Measurements from ENCODE around the gene PSORS1C1. TPM values are rescaled to one million over a fixed set of nuclear protein-coding genes. Genes with fewer than 3 reads are reported as not detected.

Gene PSORS1C1
- total and polyA plus RNA-seq, 2 experiments from 2014 or later, result 1.4 to 4.6 TPM

DNA sequence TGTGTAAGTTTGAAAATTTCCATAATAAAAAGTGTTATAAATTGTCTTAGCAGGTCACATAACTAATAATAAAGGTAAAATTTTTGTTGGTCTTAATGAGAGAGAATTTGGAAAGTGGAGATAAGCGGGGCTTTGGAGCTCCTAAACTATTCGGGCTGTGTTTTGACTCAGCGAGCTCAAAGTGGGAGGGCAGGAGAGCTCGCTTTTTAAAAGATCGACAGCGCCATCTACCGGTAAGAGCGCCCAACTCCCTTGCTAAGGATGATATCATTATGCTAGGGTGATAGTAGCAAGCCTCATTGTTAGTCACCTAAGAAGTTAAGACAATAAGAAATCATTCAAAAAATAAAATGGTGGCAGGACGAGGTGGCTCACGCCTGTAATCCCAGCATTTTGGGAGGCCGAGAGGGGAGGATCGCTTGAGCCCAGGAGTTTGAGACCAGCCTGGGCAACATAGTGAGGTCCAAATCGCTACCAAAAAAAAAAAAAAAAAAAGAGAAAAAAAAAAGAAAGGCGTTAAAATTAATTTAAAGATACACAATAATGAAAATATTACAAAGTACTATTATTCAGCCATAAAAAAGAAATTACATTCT is 27.0 kb upstream of the PSORS1C1 start:
- Histone ChIP-seq H3K27ac (peak overlapping the region; percentile 6), H3K9me2 (replicated peaks; ENCODE audit: insufficient read depth) (no peaks in the 10 kb centered on the region), H3K4me1 (ENCODE audit: insufficient read depth) (peaks cover 8% of the 10 kb centered on the region), H3K9me3 (ENCODE audit: low read depth) (no peaks in the 10 kb centered on the region), H3K27me3 (no peaks in the 10 kb centered on the region), H3K4me3 (no peak overlapping the region), H3K36me3 (replicated peaks; ENCODE audit: insufficient read depth, low read depth) (no peaks in the 10 kb centered on the region), H4K20me1 (ENCODE audit: insufficient read depth, poor library complexity, severe bottlenecking) (no peaks in the 10 kb centered on the region), H3K79me2 (no peaks in the 10 kb centered on the region), H2AFZ (no peak overlapping the region), H3K4me2 (peak overlapping the region; percentile 9)
- TF ChIP-seq EZH2 (IDR thresholded peaks at IDR 0.05; ENCODE audit: borderline replicate concordance) (no peak), EZH2phosphoT487 (IDR thresholded peaks at IDR 0.05; ENCODE audit: low read depth, severe bottlenecking, unreplicated experiment) (no peak)
- TF ChIP-seq, protein P1, sequence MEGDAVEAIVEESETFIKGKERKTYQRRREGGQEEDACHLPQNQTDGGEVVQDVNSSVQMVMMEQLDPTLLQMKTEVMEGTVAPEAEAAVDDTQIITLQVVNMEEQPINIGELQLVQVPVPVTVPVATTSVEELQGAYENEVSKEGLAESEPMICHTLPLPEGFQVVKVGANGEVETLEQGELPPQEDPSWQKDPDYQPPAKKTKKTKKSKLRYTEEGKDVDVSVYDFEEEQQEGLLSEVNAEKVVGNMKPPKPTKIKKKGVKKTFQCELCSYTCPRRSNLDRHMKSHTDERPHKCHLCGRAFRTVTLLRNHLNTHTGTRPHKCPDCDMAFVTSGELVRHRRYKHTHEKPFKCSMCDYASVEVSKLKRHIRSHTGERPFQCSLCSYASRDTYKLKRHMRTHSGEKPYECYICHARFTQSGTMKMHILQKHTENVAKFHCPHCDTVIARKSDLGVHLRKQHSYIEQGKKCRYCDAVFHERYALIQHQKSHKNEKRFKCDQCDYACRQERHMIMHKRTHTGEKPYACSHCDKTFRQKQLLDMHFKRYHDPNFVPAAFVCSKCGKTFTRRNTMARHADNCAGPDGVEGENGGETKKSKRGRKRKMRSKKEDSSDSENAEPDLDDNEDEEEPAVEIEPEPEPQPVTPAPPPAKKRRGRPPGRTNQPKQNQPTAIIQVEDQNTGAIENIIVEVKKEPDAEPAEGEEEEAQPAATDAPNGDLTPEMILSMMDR (IDR thresholded peaks at IDR 0.05; ENCODE audit: poor library complexity), result peak; percentile 85
- peak; percentile 95 for DNase-seq (ENCODE audit: low spot score)
- WGBS (ENCODE audit: low lambda C conversion rate, missing lambda C conversion rate), result 15% methylated on average over 14 of the region's 14 CpGs

DNA sequence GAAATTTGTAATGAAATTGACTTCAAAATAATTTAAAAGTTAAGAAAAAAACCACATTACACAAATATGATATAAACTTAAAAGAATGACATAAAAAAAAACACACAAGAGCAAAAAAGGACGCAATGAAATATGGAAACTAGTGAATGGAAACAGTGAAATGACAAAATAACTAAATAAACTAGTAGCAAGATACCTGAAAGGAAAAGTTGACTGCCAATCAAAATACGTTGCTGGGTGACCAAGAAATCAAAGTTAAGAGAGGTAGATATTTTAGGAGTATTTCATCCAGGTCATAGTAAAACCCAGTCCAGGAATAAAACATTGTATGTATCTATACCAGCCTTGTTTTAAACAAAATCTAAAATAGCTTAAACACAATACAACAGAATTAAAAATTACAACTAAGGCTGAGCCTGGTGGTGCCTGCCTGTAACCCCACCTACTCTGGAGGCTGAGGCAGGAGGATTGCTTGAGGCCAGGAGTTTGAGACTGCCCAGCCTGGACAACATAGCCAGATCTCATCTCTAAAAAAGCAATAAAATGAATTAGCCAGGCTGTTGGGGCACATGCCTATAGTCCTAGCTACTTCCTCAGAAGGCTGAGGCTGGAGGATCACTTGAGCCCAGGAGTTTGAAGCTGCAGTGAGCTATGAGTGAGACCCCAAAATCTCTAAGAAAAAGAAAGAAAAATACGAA is 24.2 kb upstream of the PSORS1C1 start:
- Histone ChIP-seq H2AFZ (no peak overlapping the region), H3K9me3 (ENCODE audit: low read depth) (no peaks in the 10 kb centered on the region), H3K4me3 (no peak overlapping the region), H3K4me1 (ENCODE audit: insufficient read depth) (peaks cover 11% of the 10 kb centered on the region), H3K27ac (no peak overlapping the region), H3K27me3 (no peaks in the 10 kb centered on the region), H4K20me1 (ENCODE audit: insufficient read depth, poor library complexity, severe bottlenecking) (no peaks in the 10 kb centered on the region), H3K36me3 (replicated peaks; ENCODE audit: insufficient read depth, low read depth) (no peaks in the 10 kb centered on the region), H3K9me2 (replicated peaks; ENCODE audit: insufficient read depth) (no peaks in the 10 kb centered on the region), H3K79me2 (no peaks in the 10 kb centered on the region), H3K4me2 (no peak overlapping the region)
- WGBS (ENCODE audit: low lambda C conversion rate, missing lambda C conversion rate), result 89% methylated on average over 3 of the region's 3 CpGs
- TF ChIP-seq EZH2 (IDR thresholded peaks at IDR 0.05; ENCODE audit: borderline replicate concordance) (no peak), EZH2phosphoT487 (IDR thresholded peaks at IDR 0.05; ENCODE audit: low read depth, severe bottlenecking, unreplicated experiment) (no peak)
- TF ChIP-seq, protein P1 (IDR thresholded peaks at IDR 0.05; ENCODE audit: poor library complexity), result no peak
- DNase-seq (ENCODE audit: low spot score), result no peak

DNA sequence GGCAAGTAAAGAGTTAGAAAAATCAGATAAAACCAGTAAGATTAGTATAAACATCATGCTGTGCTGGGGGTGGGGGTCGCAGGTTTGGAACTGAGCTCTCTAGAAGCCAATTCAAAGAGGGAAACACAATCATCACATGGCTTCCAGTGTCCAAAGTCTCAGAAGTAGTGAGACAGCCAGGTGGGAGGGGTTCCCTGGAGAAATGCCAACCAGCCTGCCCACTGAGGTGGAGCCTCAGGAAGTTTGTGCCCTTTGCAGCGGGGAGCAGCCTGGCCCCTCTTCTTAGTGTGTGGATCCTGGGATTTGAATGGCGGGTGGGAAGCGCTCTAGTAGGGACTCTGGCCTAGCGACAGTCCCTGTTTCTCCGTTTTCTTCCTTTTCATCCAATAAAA is 23.6 kb upstream of the PSORS1C1 start:
- H3K9me3 ChIP-seq (ENCODE audit: low read depth), result no peaks in the 10 kb centered on the region
- H3K27me3 ChIP-seq, result no peaks in the 10 kb centered on the region
- no peaks in the 10 kb centered on the region for H3K36me3 ChIP-seq (replicated peaks; ENCODE audit: insufficient read depth, low read depth)
- no peak overlapping the region for H2AFZ ChIP-seq
- H3K4me3 ChIP-seq, result no peak overlapping the region
- no peak for DNase-seq (ENCODE audit: low spot score)
- peaks cover 11% of the 10 kb centered on the region for H3K4me1 ChIP-seq (ENCODE audit: insufficient read depth)
- H3K4me2 ChIP-seq, result no peak overlapping the region
- WGBS (ENCODE audit: low lambda C conversion rate, missing lambda C conversion rate), result 92% methylated on average over 6 of the region's 6 CpGs
- H3K9me2 ChIP-seq (replicated peaks; ENCODE audit: insufficient read depth), result no peaks in the 10 kb centered on the region
- no peaks in the 10 kb centered on the region for H4K20me1 ChIP-seq (ENCODE audit: insufficient read depth, poor library complexity, severe bottlenecking)
- H3K79me2 ChIP-seq, result no peaks in the 10 kb centered on the region
- TF ChIP-seq, protein P1 (IDR thresholded peaks at IDR 0.05; ENCODE audit: poor library complexity), result no peak
- TF ChIP-seq EZH2phosphoT487 (IDR thresholded peaks at IDR 0.05; ENCODE audit: low read depth, severe bottlenecking, unreplicated experiment) (no peak), EZH2 (IDR thresholded peaks at IDR 0.05; ENCODE audit: borderline replicate concordance) (no peak)
- H3K27ac ChIP-seq, result no peak overlapping the region
